Measurements from ENCODE around the gene TCEA2. TPM values are rescaled to one million over a fixed set of nuclear protein-coding genes. Genes with fewer than 3 reads are reported as not detected.

TCEA2 gene
- total and polyA plus RNA-seq, 2 of the 13 experiments (the other 11 are each of a cell fraction or from before 2014, with no cell fraction given) = 28.1 to 33.7 TPM

GRCh38 chr20:64056889-64057627, 5.9 kb upstream of the TCEA2 start (continued):
- no peak for TF ChIP-seq ZBTB25 (CRISPR knock-in tag; IDR thresholded peaks at IDR 0.05)
- TF ChIP-seq ZNF343 (CRISPR knock-in tag; IDR thresholded peaks at IDR 0.05) = no peak; the same call in 1 of the 2 replicates
- TF ChIP-seq ZBTB3 (CRISPR knock-in tag; IDR thresholded peaks at IDR 0.05; ENCODE audit: borderline replicate concordance, low read depth) = no peak
- TF ChIP-seq REL (CRISPR knock-in tag; conservative IDR thresholded peaks at IDR 0.05) = 0 out of 2 replicates have a peak, but pooled peaks have one; percentile 75
- no peak for TF ChIP-seq ZNF33A (CRISPR knock-in tag; IDR thresholded peaks at IDR 0.05; ENCODE audit: borderline replicate concordance)
- 0 out of 2 replicates have a peak, but pooled peaks have one; percentile 90 for TF ChIP-seq SNAPC2 (CRISPR knock-in tag; IDR thresholded peaks at IDR 0.05)
- peak; percentile 54; the same call in 1 of the 2 replicates for TF ChIP-seq ZNF256 (CRISPR knock-in tag; conservative IDR thresholded peaks at IDR 0.05)
- TF ChIP-seq MEIS1 (CRISPR knock-in tag; IDR thresholded peaks at IDR 0.05; ENCODE audit: borderline replicate concordance) = peak; percentile 87; the same call in 1 of the 2 replicates
- peak; percentile 68; the same call in 1 of the 2 replicates for TF ChIP-seq ZNF501 (CRISPR knock-in tag; IDR thresholded peaks at IDR 0.05)
- peak; percentile 8; the same call in 1 of the 2 replicates for TF ChIP-seq ZNF331 (CRISPR knock-in tag; IDR thresholded peaks at IDR 0.05)
- TF ChIP-seq ZFP91 (CRISPR knock-in tag; IDR thresholded peaks at IDR 0.05; ENCODE audit: borderline replicate concordance) = peak; percentile 68; the same call in 1 of the 2 replicates
- TF ChIP-seq ZNF224 (CRISPR knock-in tag; IDR thresholded peaks at IDR 0.05) = no peak
- no peak for TF ChIP-seq NR1H2 (CRISPR knock-in tag; IDR thresholded peaks at IDR 0.05; ENCODE audit: borderline replicate concordance, low read depth)
- TF ChIP-seq CSRNP2 (CRISPR knock-in tag; conservative IDR thresholded peaks at IDR 0.05; ENCODE audit: low read depth) = no peak
- peak; percentile 86 for TF ChIP-seq ZNF556 (CRISPR knock-in tag; IDR thresholded peaks at IDR 0.05; ENCODE audit: borderline replicate concordance)
- no peak for TF ChIP-seq ZNF335 (CRISPR knock-in tag; IDR thresholded peaks at IDR 0.05)
- TF ChIP-seq GTF3A (CRISPR knock-in tag; conservative IDR thresholded peaks at IDR 0.05) = no peak; the same call in none of the 2 replicates
- peak; percentile 44 for TF ChIP-seq SALL1 (CRISPR knock-in tag; IDR thresholded peaks at IDR 0.05)
- TF ChIP-seq TARDBP (CRISPR knock-in tag; IDR thresholded peaks at IDR 0.05) = peak; percentile 32; the same call in 1 of the 2 replicates
- no peak; the same call in 1 of the 2 replicates for TF ChIP-seq RXRA (CRISPR knock-in tag; IDR thresholded peaks at IDR 0.05)
- peak; percentile 35; the same call in 1 of the 2 replicates for TF ChIP-seq YEATS2 (CRISPR knock-in tag; IDR thresholded peaks at IDR 0.05; ENCODE audit: borderline replicate concordance)
- no peak for TF ChIP-seq RBM22 (optimal IDR thresholded peaks at IDR 0.05; ENCODE audit: low read length)
- no peak; the same call in 1 of the 2 replicates for TF ChIP-seq ZNF784 (CRISPR knock-in tag; IDR thresholded peaks at IDR 0.05; ENCODE audit: borderline replicate concordance)
- TF ChIP-seq RELA (CRISPR knock-in tag; IDR thresholded peaks at IDR 0.05) = no peak
- peak; percentile 42; the same call in 1 of the 2 replicates for TF ChIP-seq ZNF772 (CRISPR knock-in tag; IDR thresholded peaks at IDR 0.05)
